ENCODE results near the gene CYP1B1.

- TF ChIP-seq POLR2A (IDR thresholded peaks at IDR 0.05) (no peak), CTCF (IDR thresholded peaks at IDR 0.05 in 4 of 5, conservative IDR thresholded peaks at IDR 0.05 in 1 of 5) (no peak)
Measured at GRCh38 chr2:38113981-38114708, 38.2 kb upstream of the CYP1B1 start.

All from gastrocnemius medialis (tissue), 4 donors.